Hepatocyte (in vitro differentiated cells): ENCODE measurements around the gene HEXD. TPM values are rescaled to one million over a fixed set of nuclear protein-coding genes. Genes with fewer than 3 reads are reported as not detected.
"Not testable (repeated sequence)": the region's sequence is repeated elsewhere in the genome, so short reads cannot be mapped to it uniquely, and the experiment has no call there.

Experiments
- DNase-seq: peaks from one replicate; pipeline ENCODE4 v3.0.0-alpha.2; 2016; ENCODE audit warnings: low spot score
- H2AFZ ChIP-seq: fragments of 200-600 bp; sonication (generic); 2 replicates; pipeline ENCODE4 v1.6.0; 2016; ENCODE audit warnings: antibody characterized with exemption, mild to moderate bottlenecking
- H3K27ac ChIP-seq: fragments of 200-600 bp; sonication (generic); 2 replicates; pipeline ENCODE4 v1.5.1; 2016; ENCODE audit warnings: mild to moderate bottlenecking
- H3K27me3 ChIP-seq: fragments of 200-600 bp; sonication (generic); 2 replicates; pipeline ENCODE4 v1.6.1; 2016
- H3K36me3 ChIP-seq: fragments of 200-600 bp; sonication (generic); replicated peaks from 2 replicates; pipeline ENCODE4 v1.5.1; 2016; ENCODE audit warnings: low read depth; ENCODE audit not compliant: insufficient read depth
- H3K4me1 ChIP-seq: fragments of 200-600 bp; sonication (generic); 2 replicates; pipeline ENCODE4 v1.5.1; 2016; ENCODE audit warnings: mild to moderate bottlenecking, moderate library complexity; ENCODE audit not compliant: insufficient read depth
- H3K4me2 ChIP-seq: fragments of 200-600 bp; sonication (generic); 2 replicates; pipeline ENCODE4 v1.6.0; 2016
- H3K4me3 ChIP-seq: fragments of 200-600 bp; sonication (generic); 2 replicates; pipeline ENCODE4 v1.5.1; 2016; ENCODE audit warnings: mild to moderate bottlenecking
- H3K79me2 ChIP-seq: fragments of 200-600 bp; sonication (generic); 2 replicates; pipeline ENCODE4 v1.6.0; 2017; ENCODE audit warnings: mild to moderate bottlenecking
- H3K9me2 ChIP-seq: fragments of 200-600 bp; sonication (generic); replicated peaks from 2 replicates; pipeline ENCODE4 v1.6.0; 2017; ENCODE audit warnings: mild to moderate bottlenecking; ENCODE audit not compliant: insufficient read depth
- H3K9me3 ChIP-seq: fragments of 200-600 bp; sonication (generic); 2 replicates; pipeline ENCODE4 v1.5.1; 2016; ENCODE audit warnings: low read depth, mild to moderate bottlenecking
- H4K20me1 ChIP-seq: fragments of 200-600 bp; sonication (generic); 2 replicates; pipeline ENCODE4 v1.6.0; 2016; ENCODE audit warnings: mild to moderate bottlenecking; ENCODE audit not compliant: insufficient read depth, poor library complexity, severe bottlenecking
- CTCF ChIP-seq: fragments of 200-600 bp; sonication (generic); IDR thresholded peaks from 2 replicates; pipeline ENCODE4 v1.5.1; 2016; ENCODE audit warnings: antibody characterized with exemption, mild to moderate bottlenecking; ENCODE audit not compliant: poor library complexity
- EZH2 ChIP-seq: fragments of 200-600 bp; sonication (generic); IDR thresholded peaks from 2 replicates; pipeline ENCODE4 v1.6.1; 2016; ENCODE audit warnings: antibody characterized with exemption, mild to moderate bottlenecking, borderline replicate concordance
- EZH2phosphoT487 ChIP-seq: fragments of 200-600 bp; sonication (generic); IDR thresholded peaks from one replicate; pipeline ENCODE4 v1.6.1; 2018; ENCODE audit warnings: antibody characterized with exemption, mild to moderate bottlenecking, low read depth, moderate library complexity; ENCODE audit not compliant: unreplicated experiment, severe bottlenecking
- WGBS: methylation state at CpG from one replicate; pipeline ENCODE4 v1.1.6; 2016; ENCODE audit warnings: low lambda C conversion rate; ENCODE audit errors: missing lambda C conversion rate; 5-methylcytosine and 5-hydroxymethylcytosine counted together
- polyA plus RNA-seq: library from polyadenylated mRNA; unstranded; fragments of >200 nt; fragmentation: Nextera tagmentation; extraction: Ambion mirVana; gene quantifications from 2 replicates; pipeline ENCODE4 v1.2.1, GENCODE V29; 2016
- total RNA-seq: library from RNA; depleted of rRNA; stranded (reverse); fragments of >200 nt; gene quantifications from 2 replicates; pipeline ENCODE4 v1.2.3, GENCODE V29; 2014

The HEXD gene
- total and polyA plus RNA-seq, 2 experiments from 2014 or later = 32.6 to 46.0 TPM

DNA sequence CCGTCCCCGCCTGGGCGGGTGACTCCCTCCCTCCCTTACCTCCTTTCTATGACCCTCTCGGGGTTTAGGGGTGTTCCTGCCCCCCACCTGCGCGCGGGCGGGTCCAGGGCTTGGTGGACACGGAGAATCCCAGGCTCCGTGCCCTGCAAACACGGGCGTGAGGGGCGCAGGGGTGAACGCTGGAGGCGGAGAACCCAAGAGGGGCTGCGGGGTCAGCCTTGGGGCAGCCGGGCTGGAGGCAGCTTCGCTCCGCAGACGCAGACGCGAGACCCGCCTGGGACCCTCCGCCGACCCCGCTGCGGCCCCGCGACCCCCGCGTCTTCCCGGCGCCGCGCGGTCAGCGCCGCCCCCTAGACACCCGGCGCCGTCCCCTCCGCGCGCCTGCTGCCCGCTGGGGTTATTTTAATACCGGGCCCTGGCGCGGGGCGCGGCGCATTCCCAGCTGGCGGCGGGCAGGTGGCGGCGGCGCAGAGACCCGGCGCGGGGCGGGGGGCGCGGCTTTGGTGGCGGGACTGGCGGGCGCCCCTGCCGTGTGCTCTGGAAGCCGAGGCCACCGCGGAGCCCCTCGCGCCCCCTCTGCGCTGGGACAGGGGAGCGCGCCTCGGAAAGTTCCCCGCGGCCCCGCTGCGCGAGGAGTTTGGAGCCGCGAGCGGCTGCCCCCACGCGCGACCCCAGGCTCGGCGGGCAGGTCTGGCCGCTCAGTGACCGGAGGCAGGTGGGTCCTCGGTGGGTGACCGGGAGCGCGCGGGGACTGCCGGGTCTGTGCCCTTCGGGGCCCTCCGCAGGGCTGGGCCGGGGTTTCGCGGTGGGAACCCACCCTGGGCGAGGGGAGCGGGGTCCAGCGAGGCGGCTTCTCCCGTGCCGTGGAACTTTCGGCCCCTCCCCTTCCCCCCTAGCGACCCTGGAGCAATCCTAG lies 46.6 kb upstream of the HEXD start, which contains the start of gene UTS2R:
Gene UTS2R (plus strand): TSS at position 433 of the 916 bp plus-strand sequence. CDS start 2,560 bp downstream, outside the sequence.
- peak; percentile 78 for TF ChIP-seq EZH2
- TF ChIP-seq CTCF = no peak
- TF ChIP-seq EZH2phosphoT487 = no peak

DNA sequence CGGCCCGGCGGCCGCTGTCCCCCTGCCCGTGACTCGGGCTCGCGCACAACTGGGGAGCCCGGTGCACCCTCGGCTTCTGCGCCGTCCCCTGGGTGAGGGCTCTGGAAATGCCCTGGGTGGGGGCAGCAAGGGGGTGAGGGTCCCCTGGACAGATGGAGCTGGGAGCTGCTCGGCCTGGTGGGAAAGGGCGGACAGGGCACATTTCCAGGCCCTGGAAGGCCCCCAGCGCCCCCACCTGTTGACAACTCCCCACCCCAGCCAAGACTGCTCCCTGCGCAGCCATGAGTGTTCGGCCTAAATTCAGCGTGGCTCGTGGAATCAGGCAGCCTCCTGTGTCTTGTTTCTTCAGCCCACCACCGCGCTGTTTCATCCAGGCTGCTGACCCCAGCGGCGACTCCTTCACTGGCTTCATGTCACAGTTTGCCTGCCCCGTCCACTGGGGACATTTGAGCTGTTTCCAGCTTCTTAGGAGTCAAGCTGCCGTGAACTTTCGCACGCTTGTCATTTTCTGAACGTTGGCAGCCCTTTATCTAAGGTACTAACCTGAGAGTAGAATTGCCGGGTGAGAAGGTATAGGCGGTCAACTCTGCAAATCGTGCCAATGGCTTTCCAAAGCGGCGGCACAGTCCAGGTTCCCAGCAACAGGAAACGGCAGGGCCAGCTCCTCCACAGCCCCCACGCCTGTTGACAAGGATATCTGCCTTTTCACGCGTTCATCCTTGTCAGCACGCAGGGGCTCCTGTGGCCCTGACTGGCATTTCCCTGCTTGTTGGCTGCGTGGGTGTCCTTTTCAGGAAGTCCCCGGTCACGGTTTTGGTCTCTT lies 45.7 kb upstream of the HEXD start:
- Histone ChIP-seq H3K79me2 (no peaks in the 10 kb centered on the region), H3K4me3 (no peak overlapping the region), H3K4me1 (peaks cover 9% of the 10 kb centered on the region), H3K9me3 (no peaks in the 10 kb centered on the region), H3K4me2 (no peak overlapping the region), H4K20me1 (no peaks in the 10 kb centered on the region), H2AFZ (no peak overlapping the region), H3K27me3 (peaks cover 37% of the 10 kb centered on the region), H3K27ac (no peak overlapping the region), H3K9me2 (no peaks in the 10 kb centered on the region), H3K36me3 (no peaks in the 10 kb centered on the region)
- 73% methylated on average over 38 of the region's 41 CpGs for WGBS
- DNase-seq = no peak
- TF ChIP-seq EZH2 (peak; percentile 9), EZH2phosphoT487 (no peak), CTCF (no peak)

More for the DNA sequence above, 46.6 kb upstream of the HEXD start, which contains the start of gene UTS2R:
- Histone ChIP-seq H3K79me2 (no peaks in the 10 kb centered on the region), H3K27me3 (peaks cover 37% of the 10 kb centered on the region), H3K9me2 (no peaks in the 10 kb centered on the region), H2AFZ (no peak within 1 kb of the TSS), H3K27ac (no peak within 1 kb of the TSS), H3K4me3 (no peak within 1 kb of the TSS), H3K4me1 (peaks cover 9% of the 10 kb centered on the region), H4K20me1 (no peaks in the 10 kb centered on the region), H3K36me3 (no peaks in the 10 kb centered on the region), H3K9me3 (no peaks in the 10 kb centered on the region), H3K4me2 (peak within 1 kb of the TSS; percentile 75)
- WGBS = 13% methylated on average over 57 of the region's 109 CpGs
- DNase-seq = no peak

DNA sequence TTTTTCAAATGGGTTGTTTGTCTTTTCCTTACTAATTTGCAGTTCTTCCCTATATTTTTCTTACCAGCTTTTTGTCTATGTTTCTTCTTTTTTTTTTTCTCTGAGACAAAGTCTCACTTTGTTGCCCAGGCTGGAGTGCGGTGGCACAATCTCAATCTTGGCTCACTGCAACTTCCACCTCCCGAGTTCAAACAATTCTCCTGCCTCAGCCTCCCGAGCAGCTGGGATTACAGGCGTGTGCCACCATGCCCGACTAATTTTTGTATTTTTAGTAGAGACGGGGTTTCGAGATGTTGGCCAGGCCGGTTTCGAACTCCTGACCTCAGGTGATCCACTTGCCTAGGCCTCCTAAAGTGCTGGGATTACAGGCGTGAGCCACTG lies 45.1 kb upstream of the HEXD start:
- not testable (repeated sequence) for H3K9me3 ChIP-seq, H3K4me3 ChIP-seq, H3K36me3 ChIP-seq, H3K27ac ChIP-seq, H4K20me1 ChIP-seq, H2AFZ ChIP-seq, H3K79me2 ChIP-seq, H3K9me2 ChIP-seq, DNase-seq, H3K4me1 ChIP-seq, H3K4me2 ChIP-seq
- H3K27me3 ChIP-seq = peaks cover 37% of the 10 kb centered on the region
- 97% methylated on average over 10 of the region's 10 CpGs for WGBS
